Glutamatergic neuron (in vitro differentiated cells): ENCODE data around the gene CDADC1. TPM values are rescaled to one million over a fixed set of nuclear protein-coding genes. Genes with fewer than 3 reads are reported as not detected.

ENCODE experiments used
- DNase-seq: peaks from one replicate; pipeline ENCODE4 v3.0.0; 2022
- H3K27ac Mint-ChIP-seq: one replicate; pipeline ENCODE4 v1.8.0; 2020; ENCODE audit warnings: mild to moderate bottlenecking, mixed read lengths, inconsistent platforms; ENCODE audit not compliant: unreplicated experiment
- H3K27me3 Mint-ChIP-seq: one replicate; pipeline ENCODE4 v1.8.0; 2020; ENCODE audit warnings: mild to moderate bottlenecking, moderate library complexity, mixed read lengths, inconsistent platforms; ENCODE audit not compliant: unreplicated experiment
- H3K36me3 Mint-ChIP-seq: one replicate; pipeline ENCODE4 v1.8.0; 2020; ENCODE audit warnings: mild to moderate bottlenecking, mixed read lengths, inconsistent platforms; ENCODE audit not compliant: unreplicated experiment
- H3K4me1 Mint-ChIP-seq: one replicate; pipeline ENCODE4 v1.8.0; 2020; ENCODE audit warnings: mild to moderate bottlenecking, low read depth, mixed read lengths, inconsistent platforms; ENCODE audit not compliant: unreplicated experiment
- H3K4me3 Mint-ChIP-seq: one replicate; pipeline ENCODE4 v1.8.0; 2020; ENCODE audit warnings: mild to moderate bottlenecking, mixed read lengths, inconsistent platforms; ENCODE audit not compliant: unreplicated experiment
- H3K9me3 Mint-ChIP-seq: one replicate; pipeline ENCODE4 v1.8.0; 2020; ENCODE audit warnings: mild to moderate bottlenecking, moderate library complexity, mixed read lengths, inconsistent platforms; ENCODE audit not compliant: unreplicated experiment
- CTCF ChIP-seq: fragments of 200-600 bp; sonication (generic); IDR thresholded peaks from one replicate; pipeline ENCODE4 v1.5.0; 2021; ENCODE audit not compliant: partially characterized antibody, unreplicated experiment
- total RNA-seq: library from RNA; stranded (reverse); fragmentation: NEBNext Ultra II Directional; extraction: Animal tissue kit (Norgen Biotek cat#: 25700); gene quantifications from one replicate; pipeline ENCODE4 v1.2.1, GENCODE V29; 2021; ENCODE audit not compliant: unreplicated experiment

CDADC1 gene
- total RNA-seq, 1 donor from 2014 or later, result 4.3 TPM

GRCh38 chr13:49298416-49298815 is 50.7 kb downstream of the CDADC1 start:
- TF ChIP-seq CTCF, result no peak
- H3K4me3 Mint-ChIP-seq, result no peak overlapping the region
- peaks cover 7% of the 10 kb centered on the region for H3K4me1 Mint-ChIP-seq
- H3K27ac Mint-ChIP-seq, result no peak overlapping the region
- no peaks in the 10 kb centered on the region for H3K36me3 Mint-ChIP-seq
- no peaks in the 10 kb centered on the region for H3K9me3 Mint-ChIP-seq
- DNase-seq, result no peak
- peaks cover 10% of the 10 kb centered on the region for H3K27me3 Mint-ChIP-seq

GRCh38 chr13:49298903-49299605 is 51.3 kb downstream of the CDADC1 start:
- Mint-ChIP-seq H3K4me3 (no peak overlapping the region), H3K36me3 (no peaks in the 10 kb centered on the region), H3K27me3 (peaks cover 10% of the 10 kb centered on the region), H3K9me3 (peaks cover 2% of the 10 kb centered on the region), H3K27ac (no peak overlapping the region), H3K4me1 (peaks cover 7% of the 10 kb centered on the region)
- DNase-seq, result no peak
- TF ChIP-seq CTCF, result no peak

GRCh38 chr13:49300276-49300675 is 52.6 kb downstream of the CDADC1 start:
- no peak for DNase-seq
- H3K9me3 Mint-ChIP-seq, result peaks cover 2% of the 10 kb centered on the region
- H3K27me3 Mint-ChIP-seq, result peaks cover 10% of the 10 kb centered on the region
- no peak overlapping the region for H3K4me3 Mint-ChIP-seq
- TF ChIP-seq CTCF, result no peak
- peaks cover 7% of the 10 kb centered on the region for H3K4me1 Mint-ChIP-seq
- no peak overlapping the region for H3K27ac Mint-ChIP-seq
- no peaks in the 10 kb centered on the region for H3K36me3 Mint-ChIP-seq

- Mint-ChIP-seq H3K9me3 (peaks cover 2% of the 10 kb centered on the region), H3K36me3 (no peaks in the 10 kb centered on the region), H3K27me3 (peaks cover 11% of the 10 kb centered on the region), H3K4me3 (no peak overlapping the region), H3K27ac (no peak overlapping the region), H3K4me1 (peaks cover 7% of the 10 kb centered on the region)
- peak; percentile 82 for TF ChIP-seq CTCF
- no peak for DNase-seq
Observed at GRCh38 chr13:49300739-49301589, 53.2 kb downstream of the CDADC1 start.

- peaks cover 11% of the 10 kb centered on the region for H3K27me3 Mint-ChIP-seq
- H3K4me1 Mint-ChIP-seq, result peaks cover 7% of the 10 kb centered on the region
- no peak for DNase-seq
- H3K4me3 Mint-ChIP-seq, result no peak overlapping the region
- H3K36me3 Mint-ChIP-seq, result no peaks in the 10 kb centered on the region
- peak overlapping the region; percentile 22 for H3K27ac Mint-ChIP-seq
- peaks cover 2% of the 10 kb centered on the region for H3K9me3 Mint-ChIP-seq
- TF ChIP-seq CTCF, result no peak
Observed at GRCh38 chr13:49302222-49302621, 54.5 kb downstream of the CDADC1 start.
